HepG2 (cell line): ENCODE measurements around the gene LAP3. TPM values are rescaled to one million over a fixed set of nuclear protein-coding genes. Genes with fewer than 3 reads are reported as not detected.

Experiments
- ATAC-seq: fragments of 200-7000 bp; cut with Tn5 transposase; 3 replicates; pipeline ENCODE4 v1.9.1; 2020; ENCODE audit warnings: mild to moderate bottlenecking, moderate library complexity
- BruUV-seq: library from RNA; stranded (reverse); fragments of 400-500 nt; replicated peaks from 2 replicates; lab custom pipeline; 2021; lab: Mats Ljungman, UMichigan
- CTCF ChIA-PET: fragments of 300-600 bp; formaldehyde crosslinking; extraction: SDS; loops from one replicate; lab custom pipeline; 2021; ENCODE audit warnings: low total read pairs, inconsistent platforms, low intra/inter-chr PET ratio; lab: Yijun Ruan, JAX
- POLR2A ChIA-PET: fragments of 350-600 bp; sonication (Branson Sonifier 250); formaldehyde crosslinking; loops from one replicate; lab custom pipeline; 2020; ENCODE audit warnings: antibody characterized with exemption, inconsistent platforms; lab: Yijun Ruan, JAX
- DNase-seq: peaks from one replicate; pipeline ENCODE4 v3.0.0-alpha.2; 2015; ENCODE audit warnings: low spot score
- FAIRE-seq: peaks from 3 replicates; lab custom pipeline; 2011; peaks lifted over from hg19 to GRCh38; lab: Jason Lieb, UNC
- H2AFZ ChIP-seq: one replicate; pipeline ENCODE4 v1.6.1; 2011; ENCODE audit warnings: low read length, inconsistent platforms
- H3K27ac ChIP-seq: fragments of 300-600 bp; 3 replicates; pipeline ENCODE4 v1.8.0; 2011; ENCODE audit warnings: mixed run types, mild to moderate bottlenecking, mixed read lengths, low read length, inconsistent platforms; ENCODE audit not compliant: insufficient read depth; ENCODE audit errors: extremely low read length
- H3K27me3 ChIP-seq, 2 experiments: fragments of 200-600 bp in 1 of 2; 2 replicates in 1 of 2; 3 replicates in 1 of 2; pipeline versions ENCODE4 v1.6.0 to v1.8.0; 2011; ENCODE audit warnings: low read length in 2 of 2, mild to moderate bottlenecking in 2 of 2, moderate library complexity in 2 of 2, inconsistent platforms in 1 of 2; ENCODE audit not compliant: insufficient read depth in 2 of 2, control insufficient read depth in 1 of 2
- H3K36me3 ChIP-seq, 2 experiments: fragments of 200-600 bp in 1 of 2; replicated peaks in 1 of 2; 2 replicates in 1 of 2; 3 replicates in 1 of 2; pipeline versions ENCODE4 v1.5.1 to v1.8.0; 2011; ENCODE audit warnings: low read length in 2 of 2, inconsistent platforms in 1 of 2; ENCODE audit not compliant: insufficient read depth in 2 of 2, control insufficient read depth in 1 of 2
- H3K4me1 ChIP-seq: 2 replicates; pipeline ENCODE4 v1.5.1; 2012; ENCODE audit warnings: low read length, inconsistent platforms; ENCODE audit not compliant: insufficient read depth
- H3K4me2 ChIP-seq: 2 replicates; pipeline ENCODE4 v1.6.0; 2011; ENCODE audit warnings: low read depth, low read length, inconsistent platforms
- H3K4me3 ChIP-seq, 3 experiments: fragments of 200-600 bp in 1 of 3; sonication (generic), shearing (Covaris generic) in 1 of 3; replicated peaks in 1 of 3; 2 replicates each; pipeline ENCODE4 v1.5.1; 2011 to 2016; ENCODE audit warnings: low read length in 3 of 3, inconsistent platforms in 2 of 3, low read depth in 2 of 3, mild to moderate bottlenecking in 2 of 3, control low read depth in 1 of 3, mixed read lengths in 1 of 3; ENCODE audit not compliant: insufficient read depth in 1 of 3
- H3K79me2 ChIP-seq: one replicate; pipeline ENCODE4 v1.6.1; 2011; ENCODE audit warnings: low read length, inconsistent platforms; ENCODE audit not compliant: insufficient read depth
- H3K9ac ChIP-seq: 2 replicates; pipeline ENCODE4 v1.6.0; 2011; ENCODE audit warnings: mild to moderate bottlenecking, low read depth, low read length, inconsistent platforms; ENCODE audit not compliant: insufficient read depth
- H3K9me3 ChIP-seq: 2 replicates; pipeline ENCODE4 v1.5.1; 2012; ENCODE audit warnings: mild to moderate bottlenecking, low read length
- H4K20me1 ChIP-seq: 2 replicates; pipeline ENCODE4 v1.6.0; 2011; ENCODE audit warnings: inconsistent platforms, mild to moderate bottlenecking, low read length, moderate library complexity; ENCODE audit not compliant: insufficient read depth
- ARID3A ChIP-seq: IDR thresholded peaks from 2 replicates; pipeline ENCODE4 v1.6.1; 2012; ENCODE audit warnings: low read depth, low read length, improper control_type of control experiment
- BCL3 ChIP-seq: sonication (generic); formaldehyde crosslinking; IDR thresholded peaks from 2 replicates; pipeline ENCODE4 v1.5.1; 2020; ENCODE audit warnings: mild to moderate bottlenecking, missing genetic modification reagents, moderate library complexity
- BRCA1 ChIP-seq: sonication (generic); formaldehyde crosslinking; IDR thresholded peaks from 2 replicates; pipeline ENCODE4 v1.4.0; 2020; ENCODE audit warnings: missing genetic modification reagents
- ETV6 ChIP-seq: sonication (generic); formaldehyde crosslinking; conservative IDR thresholded peaks from 2 replicates; pipeline ENCODE4 v1.4.0; 2020; ENCODE audit warnings: missing genetic modification reagents
- MXD3 ChIP-seq: IDR thresholded peaks from 2 replicates; pipeline ENCODE4 v1.6.1; 2016; ENCODE audit warnings: mild to moderate bottlenecking, missing biosample characterization, missing genetic modification reagents
- SSRP1 ChIP-seq: IDR thresholded peaks from 2 replicates; pipeline ENCODE4 v1.6.1; 2016; ENCODE audit warnings: control low read depth
- USF2 ChIP-seq, 2 experiments: sonication (generic) in 1 of 2; formaldehyde crosslinking in 1 of 2; IDR thresholded peaks; 2 replicates each; pipeline versions ENCODE4 v1.5.1 to v1.6.1; 2011 to 2020; ENCODE audit warnings: borderline replicate concordance in 1 of 2, low read depth in 1 of 2, low read length in 1 of 2, mild to moderate bottlenecking in 1 of 2, missing genetic modification reagents in 1 of 2, moderate library complexity in 1 of 2
- ZFP41 ChIP-seq: sonication (generic); formaldehyde crosslinking; IDR thresholded peaks from 2 replicates; pipeline ENCODE4 v1.4.0; 2020; ENCODE audit warnings: mild to moderate bottlenecking, missing genetic modification reagents, borderline replicate concordance
- ZFX ChIP-seq: sonication (generic); formaldehyde crosslinking; IDR thresholded peaks from 2 replicates; pipeline ENCODE4 v1.4.0; 2020; ENCODE audit warnings: mild to moderate bottlenecking, low read depth, missing genetic modification reagents, moderate library complexity
- ZNF264 ChIP-seq: sonication (generic); formaldehyde crosslinking; IDR thresholded peaks from 2 replicates; pipeline ENCODE4 v1.4.0; 2020; ENCODE audit warnings: missing genetic modification reagents
- ZNF44 ChIP-seq: sonication (generic); formaldehyde crosslinking; IDR thresholded peaks from 2 replicates; pipeline ENCODE4 v1.5.1; 2020; ENCODE audit warnings: mild to moderate bottlenecking, missing genetic modification reagents
- ZNF703 ChIP-seq: sonication (generic); formaldehyde crosslinking; IDR thresholded peaks from 2 replicates; pipeline ENCODE4 v1.5.1; 2020; ENCODE audit warnings: missing genetic modification reagents, mild to moderate bottlenecking, moderate library complexity, borderline replicate concordance
- ZNF737 ChIP-seq: sonication (generic); formaldehyde crosslinking; IDR thresholded peaks from 2 replicates; pipeline ENCODE4 v1.5.0; 2020; ENCODE audit warnings: missing genetic modification reagents, mild to moderate bottlenecking, borderline replicate concordance
- ZNF740 ChIP-seq: sonication (generic); formaldehyde crosslinking; IDR thresholded peaks from 2 replicates; pipeline ENCODE4 v1.4.0; 2020; ENCODE audit warnings: missing genetic modification reagents
- ZSCAN30 ChIP-seq: sonication (generic); formaldehyde crosslinking; IDR thresholded peaks from 2 replicates; pipeline ENCODE4 v1.5.0; 2020; ENCODE audit warnings: mild to moderate bottlenecking, missing genetic modification reagents
- WGBS: methylation state at CpG from one replicate; pipeline ENCODE4 v1.1.6; 2017; ENCODE audit warnings: low lambda C conversion rate; 5-methylcytosine and 5-hydroxymethylcytosine counted together
- in situ Hi-C: cut with HindIII; loops from 2 replicates; pipeline ENCODE4 v1.10.0; 2017; ENCODE audit warnings: low pct_unique_long_range_greater_than_20kb; ENCODE audit not compliant: extremely low pct_ligation_motif_present
- intact Hi-C: fragments of 100-400 bp; cut with micrococcal nuclease; formaldehyde crosslinking; loops from one replicate; pipeline ENCODE4 v1.10.0; 2022; ENCODE audit not compliant: unreplicated experiment
- polyA plus RNA-seq, 8 experiments: library from polyadenylated mRNA; depleted of rRNA in 3 of 8; stranded (reverse) in 7 of 8; unstranded in 1 of 8; fragments of >200 nt; fragmentation: Illumina TruSeq in 4 of 8; extraction: Trizol in 4 of 8; gene quantifications; 2 replicates each; pipeline versions ENCODE4 v1.2.1 to v1.2.3, GENCODE V29; 2011 to 2016; ENCODE audit warnings: low read depth in 4 of 8, missing spikeins in 1 of 8, mixed read lengths in 1 of 8; ENCODE audit not compliant: insufficient read depth in 1 of 8
- total RNA-seq, 5 experiments: library from RNA; depleted of rRNA; stranded (reverse); fragments of >200 nt; fragmentation: Illumina TruSeq; extraction: Trizol; gene quantifications; 2 replicates each; pipeline ENCODE4 v1.2.3, GENCODE V29; 2016; ENCODE audit warnings: low read depth in 1 of 5

The LAP3 gene
- total and polyA plus RNA-seq, 2 of the 13 experiments (the other 11 are each of a cell fraction or from before 2014, with no cell fraction given) = 106 to 125 TPM

GRCh38 chr4:17614416-17615299 is 37.7 kb downstream of the LAP3 start, which contains the start of gene MED28 (continued):
- TF ChIP-seq USF2 (IDR thresholded peaks at IDR 0.05; ENCODE audit: low read depth, low read length) (peak; percentile 99), USF2 (CRISPR knock-in tag; IDR thresholded peaks at IDR 0.05; ENCODE audit: borderline replicate concordance) (peak; percentile 98; the same call in 1 of the 2 replicates), MXD3 (peak; percentile 46; the same call in 1 of the 2 replicates), ZNF44 (CRISPR knock-in tag) (0 out of 2 replicates have a peak, but pooled peaks have one; percentile 50)

GRCh38 chr4:17616283-17616682 is 39.3 kb downstream of the LAP3 start:
- 84% methylated on average over 5 of the region's 5 CpGs for WGBS
- H3K36me3 ChIP-seq = peaks cover 11 to 40% of the 10 kb centered on the region in 2 experiments
- no peaks in the 10 kb centered on the region for H3K9me3 ChIP-seq
- no peak overlapping the region for H2AFZ ChIP-seq
- H4K20me1 ChIP-seq = peaks cover 31% of the 10 kb centered on the region
- ATAC-seq = no peak
- ChIA-PET CTCF (no interaction called here), POLR2A (interaction anchor here (3.3 kb wide), 1 partner anchor 40 kb away, joined by 14 read pairs; the partner anchor contains the start of gene LAP3)
- BruUV-seq = TSS peak; percentile 46
- DNase-seq = no peak
- H3K27ac ChIP-seq = no peak overlapping the region
- H3K4me1 ChIP-seq = peaks cover 40% of the 10 kb centered on the region
- H3K4me3 ChIP-seq = peak overlapping the region; percentile 19 to 98 (median 92); a peak in 5 of 6 replicates
- H3K79me2 ChIP-seq = peaks cover 61% of the 10 kb centered on the region
- H3K27me3 ChIP-seq = no peaks in the 10 kb centered on the region; a peak in 1 of 5 replicates
- in situ Hi-C loops = no loop called here
- H3K9ac ChIP-seq = peak overlapping the region; percentile 34; the same call in 1 of the 2 replicates
- intact Hi-C loops = no loop called here
- no peak for FAIRE-seq
- peak overlapping the region; percentile 92 for H3K4me2 ChIP-seq
- TF ChIP-seq ETV6 (CRISPR knock-in tag) (no peak), ARID3A (no peak), BCL3 (CRISPR knock-in tag) (no peak), ZNF703 (CRISPR knock-in tag) (no peak), ZNF264 (CRISPR knock-in tag) (no peak), ZSCAN30 (CRISPR knock-in tag) (no peak), ZFX (no peak), ZNF737 (CRISPR knock-in tag) (no peak), ZFP41 (CRISPR knock-in tag) (no peak), BRCA1 (CRISPR knock-in tag) (no peak), SSRP1 (CRISPR knock-in tag) (no peak), ZNF740 (no peak)
